Endometrial microvascular endothelial cells (primary cell): Measurements from ENCODE around the gene ZSCAN23. TPM values are rescaled to one million over a fixed set of nuclear protein-coding genes. Genes with fewer than 3 reads are reported as not detected.
"Not testable (repeated sequence)": the region's sequence is repeated elsewhere in the genome, so short reads cannot be mapped to it uniquely, and the experiment has no call there.

Experiments used
- in situ Hi-C: cut with HindIII; loops from 2 replicates; pipeline ENCODE4 v1.10.0; 2017; ENCODE audit warnings: low sequenced_read_pairs, low pct_unique_long_range_greater_than_20kb; ENCODE audit errors: inconsistent ontology term
- total RNA-seq: library from RNA; depleted of rRNA; stranded (reverse); fragments of >200 nt; gene quantifications from one replicate; pipeline ENCODE4 v1.2.3, GENCODE V29; 2015; ENCODE audit errors: inconsistent ontology term

ZSCAN23 gene
- total RNA-seq, 1 donor from 2014 or later, result 0.28 TPM

DNA sequence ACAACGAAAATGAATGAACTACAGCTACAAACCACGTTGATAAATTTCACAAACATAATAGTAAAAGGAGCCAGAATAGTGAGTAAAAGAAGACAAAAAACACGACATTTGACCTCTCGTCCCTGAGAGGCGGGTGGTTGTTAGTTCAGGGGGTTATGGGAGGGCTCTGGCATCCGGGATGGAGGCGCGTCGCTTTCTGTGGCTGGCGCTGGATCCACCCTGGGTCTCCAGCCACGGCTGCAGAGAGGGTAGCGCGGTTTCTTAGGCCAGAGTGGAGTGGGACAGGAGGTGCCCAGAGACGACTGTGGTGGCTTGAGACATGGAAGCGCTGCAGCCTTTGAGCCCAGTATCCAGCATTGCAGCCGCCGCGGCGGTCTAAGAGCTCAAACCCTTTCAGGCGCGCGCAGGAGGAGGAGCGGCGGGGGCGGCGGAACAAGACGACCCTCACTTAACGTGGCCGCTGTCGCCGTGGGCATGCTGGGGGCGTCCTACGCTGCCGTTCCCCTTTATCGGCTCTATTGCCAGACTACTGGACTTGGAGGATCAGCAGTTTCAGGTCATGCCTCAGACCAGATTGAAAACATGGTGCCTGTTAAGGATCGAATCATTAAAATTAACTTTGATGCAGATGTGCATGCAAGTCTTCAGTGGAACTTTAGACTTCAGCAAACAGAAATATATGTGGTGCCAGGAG, 3.7 kb upstream of the ZSCAN23 start:
- in situ Hi-C loops, result no loop called here

DNA sequence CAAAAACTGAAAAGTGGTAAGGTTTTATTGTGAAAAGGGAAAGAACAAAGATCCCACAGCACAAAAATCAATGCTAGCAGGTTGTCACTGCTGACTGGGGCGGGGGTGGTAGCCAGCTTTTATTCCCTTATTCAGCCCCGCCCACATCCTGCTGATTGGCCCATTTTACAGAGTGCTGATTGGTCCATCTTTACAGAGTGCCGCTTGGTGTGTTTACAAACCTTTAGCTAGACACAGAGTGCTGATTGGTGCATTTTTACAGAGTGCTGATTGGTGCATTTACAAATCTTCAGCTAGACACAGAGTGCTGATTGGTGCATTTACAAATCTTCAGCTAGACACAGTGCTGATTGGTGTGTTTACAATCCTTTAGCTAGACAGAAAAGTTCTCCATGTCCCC, 1.5 kb upstream of the ZSCAN23 start:
- in situ Hi-C loops, result not testable (repeated sequence)

DNA sequence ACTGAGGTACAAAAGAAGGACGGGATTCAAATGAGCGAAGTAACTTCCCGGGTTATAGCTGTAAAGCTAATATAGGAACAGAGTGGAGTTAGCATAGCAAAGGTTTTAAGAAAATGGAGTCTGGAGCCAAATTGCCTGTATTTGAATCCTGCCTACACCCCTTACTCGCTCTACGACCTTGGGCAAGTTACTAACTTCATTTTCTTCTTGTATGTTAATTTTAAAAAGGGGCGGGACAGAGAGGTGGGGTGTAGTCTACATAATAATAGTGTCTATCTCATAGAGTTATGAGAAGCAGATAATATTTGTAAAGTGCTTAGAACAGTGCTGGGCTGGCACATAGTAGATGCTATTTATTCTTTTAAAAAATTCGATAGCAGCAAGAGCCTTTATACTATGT, 705 bp downstream of the ZSCAN23 start:
- in situ Hi-C loops, result no loop called here

- in situ Hi-C loops, result no loop called here
Observed at GRCh38 chr6:28436404-28436803, 6.9 kb downstream of the ZSCAN23 start.

- in situ Hi-C loops, result no loop called here
Observed at GRCh38 chr6:28433119-28433518, 10.2 kb downstream of the ZSCAN23 start.

- in situ Hi-C loops, result no loop called here
Observed at GRCh38 chr6:28429781-28430180, 13.5 kb downstream of the ZSCAN23 start.

GRCh38 chr6:28425944-28426541, 17.2 kb downstream of the ZSCAN23 start:
- in situ Hi-C loops, result no loop called here

- in situ Hi-C loops, result no loop called here
Observed at GRCh38 chr6:28424163-28424562, 19.1 kb downstream of the ZSCAN23 start.

GRCh38 chr6:28423546-28423945, 19.7 kb downstream of the ZSCAN23 start:
- in situ Hi-C loops, result no loop called here

DNA sequence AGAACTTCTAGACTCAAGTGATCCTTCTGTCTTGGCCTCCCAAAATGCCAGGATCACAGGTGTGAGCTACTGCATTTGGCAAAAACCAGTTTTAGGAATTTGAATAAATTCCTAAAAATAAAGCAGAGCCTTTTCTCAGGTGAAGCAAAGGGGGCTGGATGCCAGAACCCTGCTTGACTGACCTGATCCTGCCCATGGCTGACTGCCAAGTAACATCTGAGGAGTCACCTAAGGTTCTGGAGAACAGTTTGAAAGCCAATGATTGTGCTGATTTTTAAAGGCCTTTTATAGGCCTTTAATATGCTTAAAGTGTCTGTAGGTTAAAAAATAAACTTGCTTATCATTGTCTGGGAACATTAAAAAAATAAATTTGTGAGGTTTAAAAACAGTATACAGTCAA, 29.6 kb downstream of the ZSCAN23 start:
- in situ Hi-C loops, result no loop called here

DNA sequence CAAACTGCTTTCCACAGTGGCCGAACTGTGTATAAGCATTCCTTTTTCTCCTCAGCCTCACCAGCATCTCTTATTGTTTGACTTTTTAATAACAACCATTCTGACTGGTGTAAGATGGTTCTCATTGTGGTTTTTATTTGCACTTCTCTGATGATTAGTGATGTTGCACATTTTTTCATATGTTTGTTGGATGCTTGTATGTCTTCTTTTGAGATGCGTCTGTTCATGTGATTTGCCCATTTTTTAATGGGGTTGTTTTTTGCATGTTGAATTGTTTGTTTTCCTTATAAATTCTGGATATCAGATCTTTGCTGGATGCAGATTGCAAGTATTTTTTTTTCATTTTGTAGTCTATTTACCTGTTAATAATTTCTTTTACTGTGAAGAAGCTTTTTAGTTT, 32.5 kb downstream of the ZSCAN23 start:
- in situ Hi-C loops, result no loop called here

- in situ Hi-C loops, result no loop called here
Observed at GRCh38 chr6:28408076-28408802, 35.1 kb downstream of the ZSCAN23 start.

- in situ Hi-C loops, result no loop called here
Observed at GRCh38 chr6:28407401-28407800, 35.9 kb downstream of the ZSCAN23 start.

DNA sequence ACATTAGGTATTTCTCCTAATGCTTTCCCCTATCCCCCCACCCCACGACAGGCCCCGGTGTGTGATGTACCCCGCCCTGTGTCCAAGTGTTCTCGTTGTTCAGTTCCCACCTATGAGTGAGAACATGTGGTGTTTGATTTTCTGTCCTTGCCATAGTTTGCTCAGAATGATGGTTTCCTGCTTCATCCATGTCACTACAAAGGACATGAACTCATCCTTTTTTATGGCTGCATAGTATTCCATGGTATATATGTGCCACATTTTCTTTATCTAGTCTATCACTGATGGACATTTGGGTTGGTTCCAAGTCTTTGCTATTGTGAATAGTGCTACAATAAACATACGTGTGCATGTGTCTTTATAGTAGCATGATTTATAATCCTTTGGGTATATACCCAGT, 39.4 kb downstream of the ZSCAN23 start:
- in situ Hi-C loops, result not testable (repeated sequence)

DNA sequence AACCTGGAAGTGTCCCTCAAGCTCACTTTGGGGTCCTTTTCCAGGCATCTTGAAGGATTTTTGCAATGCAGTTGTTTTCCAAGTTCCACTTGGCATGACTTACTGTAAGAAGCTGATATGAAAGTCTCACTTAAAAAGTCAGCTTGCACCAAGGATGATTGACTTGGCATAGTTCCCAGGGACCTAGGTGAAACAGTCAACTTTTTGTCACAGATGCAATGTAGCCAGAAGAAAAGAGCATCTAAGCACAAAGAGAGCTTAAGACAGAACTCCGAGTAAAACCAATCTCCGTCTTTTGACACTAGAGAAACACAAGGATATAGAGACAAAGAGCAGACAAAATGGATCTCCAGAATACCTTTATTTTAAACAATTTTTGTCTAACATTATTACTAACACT, 41.1 kb downstream of the ZSCAN23 start:
- in situ Hi-C loops, result no loop called here

DNA sequence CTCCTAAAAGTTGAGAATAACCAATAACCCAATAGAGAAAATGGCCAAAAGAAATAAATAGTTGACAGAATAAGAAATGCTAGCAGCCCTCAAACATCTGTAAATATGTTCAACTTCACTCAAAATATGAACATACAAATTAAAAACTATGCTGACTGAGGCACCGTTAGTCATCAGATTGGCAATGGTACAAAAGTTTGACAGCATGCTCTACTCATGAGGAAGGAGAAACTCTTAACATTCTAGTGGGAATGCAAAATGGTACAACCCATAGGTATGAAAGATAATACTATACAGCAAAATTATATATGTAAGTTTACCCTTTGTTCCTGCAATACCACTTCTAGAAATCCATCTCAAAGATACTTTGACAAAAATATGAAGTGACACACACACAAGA, 42.1 kb downstream of the ZSCAN23 start:
- in situ Hi-C loops, result no loop called here

DNA sequence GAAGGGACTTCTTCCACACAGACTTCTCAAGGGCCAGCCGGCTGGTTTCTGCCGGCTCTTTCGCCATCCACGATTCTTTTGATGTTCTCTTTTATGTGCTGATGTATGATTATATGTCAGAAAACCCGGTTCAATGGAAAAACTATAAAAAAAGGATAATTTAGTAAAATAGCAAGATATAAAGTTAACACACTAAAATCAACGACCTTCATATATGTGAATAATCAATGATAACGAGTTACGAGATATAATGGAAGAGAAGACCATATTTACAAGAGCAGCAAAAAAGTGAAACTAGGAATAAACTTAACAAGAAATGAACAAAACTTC, 43.2 kb downstream of the ZSCAN23 start:
- in situ Hi-C loops, result no loop called here

DNA sequence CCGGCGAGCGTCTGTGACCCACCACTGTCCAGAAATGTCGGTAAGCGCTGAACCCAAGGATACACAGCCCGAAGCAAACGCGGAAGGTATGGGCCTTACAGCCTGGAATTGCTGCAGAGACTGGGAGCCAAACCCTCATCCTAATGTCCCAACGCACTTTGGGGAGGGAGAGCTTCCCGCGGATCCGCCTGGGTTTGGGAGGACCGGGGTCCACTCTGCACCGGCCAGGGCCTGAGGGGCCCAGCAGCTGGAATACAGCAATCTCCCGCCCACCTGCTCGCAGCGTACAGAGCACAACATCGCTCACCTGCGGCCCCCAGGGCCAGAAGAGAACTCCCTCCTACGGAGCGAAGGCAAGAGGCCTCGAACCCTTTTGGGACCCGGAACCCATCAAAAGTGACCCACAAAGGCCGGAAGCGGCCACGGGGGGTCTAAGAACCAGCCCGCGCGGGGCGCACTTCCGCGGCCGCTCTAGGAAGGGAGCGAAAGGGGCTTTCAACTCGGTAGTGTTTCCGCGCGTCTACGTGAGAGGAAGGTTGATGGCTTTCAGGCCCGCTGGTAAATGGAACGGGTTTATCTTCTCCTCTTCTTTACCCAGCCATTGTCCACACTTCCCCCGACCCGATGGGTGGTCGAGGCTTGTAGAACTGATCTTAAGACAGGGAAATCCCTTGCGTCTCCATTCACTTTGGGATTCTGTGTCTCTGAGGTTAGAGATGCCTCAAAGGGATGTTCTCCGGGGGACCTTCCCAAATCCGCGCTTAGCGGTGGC, 43.8 kb downstream of the ZSCAN23 start, which contains the start of gene ZSCAN12:
TSS of gene ZSCAN12 (minus strand) at position 398 of the 772 bp plus-strand sequence. CDS start 1,342 bp downstream, outside the sequence.
- in situ Hi-C loops, result no loop called here

- in situ Hi-C loops, result no loop called here
Observed at GRCh38 chr6:28395918-28396317, 47.4 kb downstream of the ZSCAN23 start.
